GM13976 (cell line): ENCODE measurements around the gene MCM5.

Experiments
- DNase-seq: peaks from one replicate; pipeline ENCODE4 v3.0.0; 2012; ENCODE audit warnings: low spot score
- in situ Hi-C: fragments of 300-500 bp; cut with MboI; formaldehyde crosslinking; loops from one replicate; pipeline ENCODE4 v1.12.0; 2022; ENCODE audit warnings: low sequenced_read_pairs, mixed read lengths, inconsistent platforms; ENCODE audit not compliant: unreplicated experiment
- TF ChIP-seq, protein P1 (sequence below): IDR thresholded peaks from 2 replicates; pipeline ENCODE4 v1.5.1; 2012; ENCODE audit warnings: borderline replicate concordance, mild to moderate bottlenecking; ENCODE audit not compliant: insufficient read depth; ENCODE audit errors: extremely low read depth, missing control alignments, control extremely low read depth

Gene MCM5

DNA sequence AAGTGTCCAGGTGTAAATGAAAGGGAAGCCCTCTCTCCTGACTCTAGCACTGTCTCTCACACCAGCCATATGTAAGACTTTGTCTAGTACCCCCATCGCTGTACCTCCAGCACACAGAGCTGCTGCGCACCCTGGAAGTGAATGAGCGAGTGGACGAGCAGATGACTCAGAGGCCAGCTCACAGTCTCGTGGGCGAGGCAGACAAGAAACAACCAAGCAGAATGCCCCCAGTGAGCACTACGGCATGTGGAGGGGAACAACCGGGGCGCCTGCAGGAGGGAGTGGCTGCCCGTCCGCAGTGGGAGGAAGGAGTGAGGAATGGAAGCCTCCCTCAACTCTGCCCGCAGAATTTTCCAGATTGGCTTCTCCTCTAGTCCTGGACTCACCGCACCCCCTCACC, 46.4 kb downstream of the MCM5 start:
- DNase-seq = no peak
- in situ Hi-C loops = no loop called here
- TF ChIP-seq, protein P1, sequence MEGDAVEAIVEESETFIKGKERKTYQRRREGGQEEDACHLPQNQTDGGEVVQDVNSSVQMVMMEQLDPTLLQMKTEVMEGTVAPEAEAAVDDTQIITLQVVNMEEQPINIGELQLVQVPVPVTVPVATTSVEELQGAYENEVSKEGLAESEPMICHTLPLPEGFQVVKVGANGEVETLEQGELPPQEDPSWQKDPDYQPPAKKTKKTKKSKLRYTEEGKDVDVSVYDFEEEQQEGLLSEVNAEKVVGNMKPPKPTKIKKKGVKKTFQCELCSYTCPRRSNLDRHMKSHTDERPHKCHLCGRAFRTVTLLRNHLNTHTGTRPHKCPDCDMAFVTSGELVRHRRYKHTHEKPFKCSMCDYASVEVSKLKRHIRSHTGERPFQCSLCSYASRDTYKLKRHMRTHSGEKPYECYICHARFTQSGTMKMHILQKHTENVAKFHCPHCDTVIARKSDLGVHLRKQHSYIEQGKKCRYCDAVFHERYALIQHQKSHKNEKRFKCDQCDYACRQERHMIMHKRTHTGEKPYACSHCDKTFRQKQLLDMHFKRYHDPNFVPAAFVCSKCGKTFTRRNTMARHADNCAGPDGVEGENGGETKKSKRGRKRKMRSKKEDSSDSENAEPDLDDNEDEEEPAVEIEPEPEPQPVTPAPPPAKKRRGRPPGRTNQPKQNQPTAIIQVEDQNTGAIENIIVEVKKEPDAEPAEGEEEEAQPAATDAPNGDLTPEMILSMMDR = no peak

DNA sequence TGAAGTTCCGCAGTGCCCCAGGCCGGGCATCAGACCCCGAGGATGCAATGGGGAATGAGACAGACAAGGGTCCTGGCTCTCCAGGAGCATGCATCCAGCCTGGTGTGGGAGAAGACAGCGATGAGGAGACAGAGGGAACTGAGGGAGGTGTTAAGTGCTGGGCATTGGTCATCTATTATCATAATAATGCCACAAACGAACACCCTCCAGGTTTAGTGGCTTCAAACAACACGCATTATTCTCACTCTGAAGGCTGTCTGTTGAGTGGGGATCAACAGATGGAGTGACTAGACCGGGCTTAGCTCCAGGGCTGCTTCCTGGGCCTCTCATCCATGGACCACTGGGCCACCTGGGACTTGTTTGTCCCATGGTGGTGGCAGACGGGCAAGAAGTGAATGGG, 48.6 kb downstream of the MCM5 start:
- in situ Hi-C loops = no loop called here
- TF ChIP-seq, protein P1 = no peak
- DNase-seq = no peak

DNA sequence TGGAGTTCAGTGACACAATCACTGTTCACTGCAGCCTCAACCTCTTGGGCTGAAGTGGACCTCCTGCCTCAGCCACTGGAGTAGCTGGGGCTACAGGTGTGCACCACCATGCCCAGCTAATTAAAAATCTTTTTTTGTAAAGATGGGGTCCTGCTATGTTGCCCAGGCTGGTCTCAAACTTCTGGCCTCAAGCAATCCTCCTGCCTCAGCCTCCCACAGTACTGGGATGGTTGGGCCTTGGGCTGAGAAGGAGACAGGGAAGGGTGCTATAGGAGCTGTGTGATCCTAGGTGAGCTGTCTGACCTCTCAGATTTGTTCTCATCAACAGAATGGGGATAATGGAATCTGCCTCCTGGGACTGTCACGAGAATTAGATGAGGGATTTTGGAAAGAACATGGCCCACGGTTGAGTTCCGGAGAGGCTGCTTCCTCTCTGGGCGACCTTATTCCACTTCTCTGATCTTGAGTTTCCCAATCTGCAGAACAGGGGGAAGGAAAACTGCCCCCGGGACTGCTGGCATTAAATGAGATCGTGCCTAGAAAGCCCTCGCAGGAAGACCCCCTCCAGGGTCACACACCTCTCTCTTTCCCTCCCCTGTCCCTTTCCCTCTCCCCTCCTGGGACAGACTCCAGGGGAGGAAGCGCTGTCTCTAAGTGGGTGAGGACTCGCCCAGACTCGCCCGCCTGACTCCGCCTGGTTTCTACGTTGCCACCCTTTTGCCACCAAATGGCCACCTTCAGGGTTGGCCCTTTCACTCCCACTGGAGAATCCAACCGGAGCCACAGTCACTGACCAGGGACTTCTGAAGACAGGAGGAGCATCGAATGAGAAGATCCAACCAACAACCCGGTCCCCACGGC, 50.1 kb downstream of the MCM5 start:
- TF ChIP-seq, protein P1 = no peak
- DNase-seq = no peak
- in situ Hi-C loops = no loop called here

DNA sequence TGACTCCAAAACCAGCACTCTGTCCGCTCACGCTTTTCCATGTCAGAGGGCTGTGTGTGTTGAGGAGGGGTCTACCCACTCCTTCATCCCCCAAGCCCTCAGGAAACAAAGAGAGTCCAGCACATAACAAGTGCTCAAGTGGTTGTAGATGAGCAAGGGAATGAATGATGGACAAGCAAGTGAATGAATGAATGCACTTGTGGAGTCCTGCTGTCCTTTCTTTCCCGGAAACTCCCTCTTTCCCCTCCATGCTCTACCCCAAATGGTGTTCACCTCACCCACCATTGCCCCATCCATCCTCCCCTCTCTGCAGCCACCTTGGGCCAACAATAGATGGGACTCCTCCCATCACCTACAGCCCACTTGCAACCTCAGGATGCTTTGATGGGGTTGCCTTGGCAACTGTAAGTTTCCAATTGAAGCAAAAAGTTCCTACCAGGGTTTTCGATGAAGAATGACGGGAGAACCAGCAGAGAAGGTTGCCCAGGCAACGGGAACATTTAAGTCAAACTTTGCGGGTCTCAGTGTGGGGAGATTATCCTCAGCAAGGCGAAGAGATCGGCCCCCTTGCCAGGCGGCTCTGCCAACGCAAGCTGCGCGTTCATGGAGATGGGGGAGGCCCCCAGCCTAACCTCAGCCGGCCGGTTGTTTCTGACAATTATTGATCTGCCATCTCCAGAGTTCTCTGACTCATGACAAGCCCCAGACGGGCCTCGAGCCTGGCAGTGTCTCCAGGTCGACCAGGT, 51.1 kb downstream of the MCM5 start:
- in situ Hi-C loops = no loop called here
- DNase-seq = no peak
- TF ChIP-seq, protein P1 = no peak

DNA sequence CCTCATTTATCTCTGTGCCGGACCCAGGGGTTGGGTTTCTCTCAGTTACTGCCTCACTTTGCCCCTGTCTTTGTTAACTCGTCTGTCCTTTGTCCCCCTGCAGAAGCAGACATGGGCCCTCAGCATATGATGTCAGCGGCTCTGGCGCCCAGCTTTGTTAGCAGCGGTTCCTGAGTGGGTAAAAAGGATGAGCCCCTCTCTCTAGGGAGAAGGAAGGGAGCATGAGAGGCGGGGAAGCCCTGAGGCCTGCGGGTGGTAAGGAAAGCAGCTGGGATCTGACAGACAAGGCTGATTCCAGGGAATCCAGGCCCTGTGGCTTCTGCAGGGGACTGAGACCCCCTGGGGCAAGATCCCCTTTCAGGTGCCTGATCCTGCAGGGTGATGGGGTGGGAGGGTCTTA, 51.7 kb downstream of the MCM5 start:
- in situ Hi-C loops = no loop called here
- no peak for DNase-seq
- TF ChIP-seq, protein P1 = no peak

DNA sequence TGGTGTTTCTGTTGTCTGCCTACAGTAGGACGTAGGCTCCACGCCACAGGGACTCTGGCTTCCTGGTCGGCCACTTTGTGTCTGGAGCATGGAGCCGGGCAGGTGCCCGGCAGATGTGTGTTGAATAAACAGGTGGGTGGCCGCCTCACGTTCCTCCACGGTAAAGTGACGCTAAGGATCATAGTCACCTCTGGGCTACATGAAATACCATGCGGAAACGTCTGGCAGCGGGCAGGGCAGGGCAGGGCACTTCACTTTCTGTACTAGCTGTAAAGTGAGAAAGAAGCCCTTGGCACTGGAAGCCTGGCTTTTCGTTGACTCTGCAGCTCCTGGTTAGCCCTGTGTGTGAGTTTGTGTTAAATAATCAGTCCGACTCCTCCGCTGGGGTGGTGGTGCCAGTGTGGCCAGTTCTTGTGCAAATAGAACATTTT, 52.4 kb downstream of the MCM5 start:
- DNase-seq = no peak
- TF ChIP-seq, protein P1 = no peak
- in situ Hi-C loops = no loop called here
